GM18868 (cell line): ENCODE measurements around the gene SEMA3F.
A peak's percentile ranks its signal among the peaks of the same experiment; 100 is the strongest.

ENCODE experiments used
- ATAC-seq: cut with Tn5 transposase; IDR thresholded peaks from one replicate; pipeline ENCODE4 v1.9.1; 2021; ENCODE audit warnings: mild to moderate bottlenecking, moderate library complexity; ENCODE audit not compliant: unreplicated experiment

The SEMA3F gene

DNA sequence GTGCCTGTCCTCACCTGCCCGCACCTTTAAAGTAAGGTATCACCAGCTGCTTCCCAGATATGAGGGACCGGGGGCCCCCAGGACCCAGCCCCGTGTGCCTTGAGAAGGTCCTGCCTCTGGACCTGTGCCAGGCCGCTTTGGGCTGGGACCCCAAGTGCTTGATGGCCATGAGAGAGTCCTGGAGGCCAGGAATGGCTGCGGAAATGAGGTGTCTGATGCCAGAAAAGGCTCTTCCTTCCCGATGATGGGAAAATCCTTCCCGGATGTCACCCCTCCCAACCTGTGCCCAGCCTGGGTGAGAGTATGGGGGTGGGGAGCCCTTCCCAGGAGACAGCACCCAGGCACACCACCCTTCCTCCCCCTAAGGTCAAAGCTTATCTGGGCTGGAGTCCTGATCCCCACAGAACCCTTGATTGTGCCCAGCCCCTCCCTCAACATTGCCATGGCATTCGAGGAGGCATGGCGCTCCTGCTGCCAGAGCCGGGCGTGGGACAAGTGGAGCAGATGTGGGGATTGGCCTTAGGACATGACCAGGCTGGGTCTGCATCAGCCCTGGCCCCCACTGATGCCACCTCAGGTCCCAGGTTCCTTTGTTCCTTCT, 14.2 kb downstream of the SEMA3F start:
- no peak for ATAC-seq

DNA sequence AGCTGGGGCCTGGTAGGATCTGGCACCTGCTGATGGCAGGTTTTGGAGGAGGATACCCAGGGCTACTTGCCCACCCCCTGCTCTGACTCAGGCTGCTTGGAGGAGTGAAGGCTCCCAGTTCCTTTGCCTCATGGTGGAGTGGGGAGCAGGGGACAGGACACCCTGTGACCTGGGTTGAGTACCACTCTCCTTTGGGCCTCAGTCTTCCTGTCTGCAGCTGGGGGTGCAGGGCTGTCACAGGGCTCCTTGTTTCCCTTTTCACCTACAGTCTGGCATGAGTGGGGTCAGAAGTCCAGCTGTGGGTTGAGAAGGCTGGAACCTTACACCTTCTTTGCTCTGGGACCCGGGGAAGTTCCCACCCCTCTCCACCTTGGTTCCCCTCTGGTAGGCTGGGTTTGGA, 14.7 kb downstream of the SEMA3F start:
- no peak for ATAC-seq

DNA sequence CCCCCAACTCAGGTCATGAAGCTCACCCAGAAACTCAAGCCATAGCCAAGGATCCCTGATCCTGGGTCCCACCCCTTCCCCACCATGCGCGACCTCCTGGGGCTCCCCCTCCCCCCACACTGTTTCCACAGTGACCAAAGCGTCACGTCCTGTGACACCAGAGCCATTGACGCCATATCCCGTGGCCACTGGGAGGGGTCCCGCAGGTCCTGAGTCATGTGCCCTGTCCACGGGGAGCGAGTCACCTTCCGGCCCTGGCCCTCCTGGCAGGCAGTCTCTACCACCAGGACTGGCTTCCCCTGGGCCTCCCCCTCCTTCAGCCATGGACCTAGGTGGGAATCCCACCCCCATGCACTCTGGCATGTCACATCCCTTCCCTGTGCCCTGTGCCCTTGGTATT, 15.6 kb downstream of the SEMA3F start:
- ATAC-seq: no peak

DNA sequence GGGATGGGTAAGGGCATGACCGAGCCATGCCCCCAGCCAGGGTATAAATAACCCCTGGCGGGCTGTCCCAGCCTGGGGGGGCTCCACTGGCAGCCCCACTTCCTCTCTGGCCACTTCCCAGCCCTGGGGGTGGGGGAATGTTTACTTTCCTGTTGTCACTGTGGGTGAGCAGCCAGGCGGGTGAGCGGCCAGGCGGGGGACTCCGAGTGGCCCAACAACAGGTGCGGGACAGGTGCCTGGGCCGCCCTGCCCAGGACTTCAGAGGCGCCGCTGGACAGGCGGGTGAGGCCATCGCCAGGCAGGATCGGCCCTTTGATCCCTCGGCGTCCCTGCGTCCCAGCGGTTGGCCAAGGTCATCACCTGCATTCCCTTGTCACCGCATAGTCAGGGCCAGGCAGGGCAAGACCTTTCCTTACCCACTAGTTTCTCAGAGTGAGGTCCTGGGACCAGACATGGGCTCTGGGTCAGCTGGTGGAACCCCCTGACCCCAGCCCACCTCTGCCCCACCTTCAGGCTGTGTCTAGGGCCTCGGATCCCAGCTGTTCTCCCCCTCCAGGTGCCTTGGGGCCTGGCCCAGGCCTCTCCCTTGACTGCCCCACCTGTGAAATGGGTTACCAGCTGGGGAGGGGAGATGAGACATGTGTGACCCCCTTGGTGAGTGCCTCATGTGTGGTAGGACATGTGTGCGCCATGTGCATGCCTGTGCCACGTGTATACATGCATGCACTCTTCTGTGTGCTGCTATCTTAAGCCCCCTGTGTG, 16.6 kb downstream of the SEMA3F start:
- ATAC-seq: no peak

DNA sequence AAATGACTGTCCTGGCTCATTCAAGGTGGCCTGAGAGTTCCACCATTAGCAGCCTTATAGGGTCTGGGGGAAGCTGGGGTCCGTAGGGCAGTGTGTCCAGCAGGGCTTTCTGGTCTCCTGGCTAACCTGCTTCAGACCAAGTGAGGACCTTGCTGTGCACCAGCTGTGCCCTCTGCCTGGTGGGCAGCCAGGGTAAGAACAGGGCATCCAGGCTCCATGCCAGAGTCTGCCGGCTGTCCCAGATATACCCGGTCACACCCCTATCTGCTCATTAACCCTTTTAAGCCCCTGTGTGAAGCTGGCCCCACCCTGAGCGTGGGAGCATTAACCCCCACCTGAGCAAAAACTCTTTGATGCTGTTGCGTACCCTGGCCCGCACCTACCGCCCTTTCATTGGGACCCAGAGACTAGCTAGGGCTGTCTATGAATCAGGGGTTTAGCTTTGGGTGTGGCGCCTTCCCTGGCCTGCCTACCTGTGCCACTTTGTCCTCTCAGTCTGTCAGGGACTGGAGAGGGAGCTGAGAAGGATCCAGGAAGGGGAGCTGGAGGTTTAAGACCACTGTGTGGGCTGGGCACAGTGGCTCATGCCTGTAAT, 17.6 kb downstream of the SEMA3F start:
- ATAC-seq: no peak

DNA sequence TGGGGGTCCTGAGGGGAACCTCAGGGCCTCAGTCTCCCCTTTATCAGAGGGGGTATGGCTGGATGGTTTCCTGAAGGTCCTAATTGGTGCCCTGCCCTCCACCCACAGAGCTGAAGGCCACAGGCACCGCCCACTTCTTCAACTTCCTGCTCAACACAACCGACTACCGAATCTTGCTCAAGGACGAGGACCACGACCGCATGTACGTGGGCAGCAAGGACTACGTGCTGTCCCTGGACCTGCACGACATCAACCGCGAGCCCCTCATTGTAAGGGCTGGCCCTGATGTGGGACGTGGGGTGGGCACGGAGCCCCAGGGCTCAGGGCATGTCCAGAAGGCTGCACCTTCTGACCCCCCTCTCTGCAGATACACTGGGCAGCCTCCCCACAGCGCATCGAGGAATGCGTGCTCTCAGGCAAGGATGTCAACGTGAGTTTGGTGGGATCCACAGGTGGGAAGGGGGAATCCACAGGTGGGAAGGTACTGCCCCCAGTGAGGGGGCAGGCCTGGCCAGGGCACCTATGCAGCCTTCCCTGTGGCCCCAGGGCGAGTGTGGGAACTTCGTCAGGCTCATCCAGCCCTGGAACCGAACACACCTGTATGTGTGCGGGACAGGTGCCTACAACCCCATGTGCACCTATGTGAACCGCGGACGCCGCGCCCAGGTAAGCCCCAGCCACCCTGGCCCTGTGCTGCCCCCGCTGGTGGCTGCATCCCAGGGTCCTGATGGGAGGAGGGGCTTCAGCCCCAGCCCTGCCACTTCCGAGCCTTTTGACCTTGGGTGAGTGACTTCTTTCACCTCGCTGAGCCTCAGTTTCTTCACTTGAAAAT, 18.8 kb downstream of the SEMA3F start:
- ATAC-seq: no peak

DNA sequence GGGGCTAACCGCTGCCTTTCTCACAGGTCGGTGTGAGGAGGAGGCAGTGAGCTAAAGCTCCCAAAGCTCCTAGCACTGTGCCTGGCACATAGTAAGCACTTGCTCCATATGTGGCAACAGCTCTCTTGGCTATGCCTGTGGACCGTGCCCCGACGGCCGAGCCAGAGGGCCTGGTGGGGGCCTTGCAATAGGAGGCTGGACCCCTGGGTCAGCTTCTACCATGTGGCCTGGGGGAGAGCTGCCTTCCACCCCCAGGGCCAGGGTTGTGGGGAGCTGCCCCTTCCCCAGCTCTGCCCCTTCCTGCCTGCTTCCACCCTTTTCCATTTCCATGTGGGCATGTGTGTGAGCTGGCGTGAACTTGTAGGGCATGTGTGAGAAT, 19.4 kb downstream of the SEMA3F start:
- no peak for ATAC-seq

DNA sequence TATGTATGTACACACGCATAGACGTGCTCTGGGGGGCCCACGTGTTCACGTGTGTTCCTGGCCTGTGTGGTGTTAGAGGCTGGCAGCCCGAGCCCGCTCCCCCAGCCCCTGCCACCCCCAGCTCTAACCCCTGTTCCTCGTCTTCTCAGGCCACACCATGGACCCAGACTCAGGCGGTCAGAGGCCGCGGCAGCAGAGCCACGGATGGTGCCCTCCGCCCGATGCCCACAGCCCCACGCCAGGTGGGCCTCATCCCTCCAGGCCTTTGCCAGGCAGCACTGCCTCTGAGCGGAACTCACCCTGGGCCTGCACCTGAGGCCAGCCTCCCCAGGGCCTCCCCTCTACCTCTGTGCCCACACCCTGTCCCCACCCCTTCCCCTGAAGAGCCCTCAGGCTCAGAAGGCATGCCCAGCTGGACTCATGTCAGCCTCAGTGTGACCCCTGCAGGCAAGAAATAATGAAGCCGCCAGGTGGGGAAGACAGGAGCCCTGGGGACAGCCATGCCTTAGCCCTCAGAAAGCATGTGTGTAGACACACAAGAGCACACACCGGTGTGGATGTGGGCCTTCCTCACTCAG, 19.9 kb downstream of the SEMA3F start:
- no peak for ATAC-seq

DNA sequence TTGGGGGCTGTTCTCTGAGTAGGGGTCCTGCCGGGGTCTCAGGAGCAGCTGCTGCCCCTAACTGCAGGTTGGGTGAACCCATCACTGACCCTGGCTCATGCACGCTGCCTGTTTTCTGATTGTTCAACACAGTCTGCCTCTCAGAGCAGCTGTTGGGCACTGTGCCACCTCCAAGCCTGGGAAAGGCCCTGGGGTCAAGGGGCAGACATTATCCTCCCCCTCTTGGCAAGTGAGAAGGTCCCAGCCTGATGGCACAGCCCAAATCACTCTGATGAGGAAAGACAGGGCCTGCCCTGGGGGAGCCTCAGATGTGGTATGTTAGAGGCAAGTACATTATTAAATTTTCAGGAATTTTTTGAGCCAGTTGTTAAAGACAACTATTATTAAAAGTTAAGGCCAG, 22.2 kb downstream of the SEMA3F start:
- no peak for ATAC-seq

DNA sequence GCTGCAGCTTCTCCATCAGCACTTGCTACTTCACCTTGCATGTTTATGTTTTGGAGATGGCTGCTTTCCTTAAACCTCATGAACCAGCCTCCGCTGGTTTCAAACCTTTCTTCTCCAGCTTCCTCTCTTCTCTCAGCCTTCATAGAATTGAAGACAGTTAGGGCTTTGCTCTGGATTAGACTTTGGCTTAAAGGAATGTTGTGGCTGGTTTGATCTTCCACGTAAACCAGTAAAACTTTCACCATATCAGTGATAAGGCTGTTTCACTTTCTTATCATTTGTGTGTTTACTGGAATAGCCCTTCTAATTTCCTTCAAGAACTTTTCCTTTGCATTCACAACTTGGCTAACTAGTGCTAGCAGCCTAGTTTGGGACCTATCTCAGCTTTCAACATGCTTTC, 24.6 kb downstream of the SEMA3F start:
- no peak for ATAC-seq

DNA sequence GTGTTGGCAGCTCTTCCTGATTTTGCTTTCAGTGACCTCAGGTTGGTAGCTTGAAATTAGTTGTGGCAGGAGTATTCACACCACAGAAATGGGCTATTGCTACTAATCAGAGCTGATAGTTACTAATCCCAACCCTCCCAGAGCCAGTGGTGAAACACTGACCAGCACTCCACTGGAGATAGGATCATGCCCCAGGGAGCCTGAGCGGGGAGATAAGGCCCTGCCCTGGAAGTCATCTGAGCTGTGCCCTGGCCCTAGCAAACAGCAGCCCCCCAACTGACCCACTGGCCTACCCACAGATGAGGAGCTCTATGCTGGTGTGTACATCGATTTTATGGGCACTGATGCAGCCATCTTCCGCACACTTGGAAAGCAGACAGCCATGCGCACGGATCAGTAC, 26.9 kb downstream of the SEMA3F start:
- no peak for ATAC-seq

DNA sequence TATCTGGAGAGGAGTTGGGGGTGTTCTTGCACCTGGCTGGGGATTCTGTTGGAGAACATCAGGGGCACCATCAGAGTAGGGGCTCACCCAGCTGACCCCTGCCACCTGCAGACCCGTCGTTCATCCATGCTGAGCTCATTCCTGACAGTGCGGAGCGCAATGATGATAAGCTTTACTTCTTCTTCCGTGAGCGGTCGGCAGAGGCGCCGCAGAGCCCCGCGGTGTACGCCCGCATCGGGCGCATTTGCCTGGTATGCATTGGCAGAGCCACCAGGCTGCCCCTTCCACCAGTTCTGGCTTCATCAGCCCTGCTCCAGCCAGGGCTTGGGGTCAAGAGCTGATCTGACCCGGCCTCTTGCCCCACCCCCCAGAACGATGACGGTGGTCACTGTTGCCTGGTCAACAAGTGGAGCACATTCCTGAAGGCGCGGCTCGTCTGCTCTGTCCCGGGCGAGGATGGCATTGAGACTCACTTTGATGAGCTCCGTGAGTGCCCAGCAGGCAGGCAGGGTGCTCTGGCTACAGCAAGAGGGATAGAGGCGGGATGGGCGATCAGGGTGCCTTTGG, 27.5 kb downstream of the SEMA3F start:
- ATAC-seq: no peak

DNA sequence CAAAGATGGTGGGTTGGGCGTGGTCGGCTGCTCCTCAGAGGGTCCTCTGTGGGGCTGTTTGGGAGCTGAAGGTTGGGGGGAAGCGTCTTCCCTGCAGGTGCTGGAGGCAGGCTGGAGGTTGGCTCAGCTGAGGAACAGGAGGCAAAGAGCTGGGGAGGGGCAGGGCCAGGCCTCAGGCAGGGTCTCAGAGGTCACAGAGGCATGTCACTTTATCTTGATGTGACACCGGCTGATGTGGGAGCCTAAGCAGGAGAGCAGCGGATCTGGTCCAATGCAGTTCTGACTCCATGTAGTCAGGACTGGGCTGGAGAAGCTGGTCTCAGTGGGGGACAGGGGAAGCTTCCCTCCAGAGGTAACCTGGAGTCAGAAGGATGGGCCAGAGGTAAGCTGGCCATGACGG, 28.6 kb downstream of the SEMA3F start:
- no peak for ATAC-seq

DNA sequence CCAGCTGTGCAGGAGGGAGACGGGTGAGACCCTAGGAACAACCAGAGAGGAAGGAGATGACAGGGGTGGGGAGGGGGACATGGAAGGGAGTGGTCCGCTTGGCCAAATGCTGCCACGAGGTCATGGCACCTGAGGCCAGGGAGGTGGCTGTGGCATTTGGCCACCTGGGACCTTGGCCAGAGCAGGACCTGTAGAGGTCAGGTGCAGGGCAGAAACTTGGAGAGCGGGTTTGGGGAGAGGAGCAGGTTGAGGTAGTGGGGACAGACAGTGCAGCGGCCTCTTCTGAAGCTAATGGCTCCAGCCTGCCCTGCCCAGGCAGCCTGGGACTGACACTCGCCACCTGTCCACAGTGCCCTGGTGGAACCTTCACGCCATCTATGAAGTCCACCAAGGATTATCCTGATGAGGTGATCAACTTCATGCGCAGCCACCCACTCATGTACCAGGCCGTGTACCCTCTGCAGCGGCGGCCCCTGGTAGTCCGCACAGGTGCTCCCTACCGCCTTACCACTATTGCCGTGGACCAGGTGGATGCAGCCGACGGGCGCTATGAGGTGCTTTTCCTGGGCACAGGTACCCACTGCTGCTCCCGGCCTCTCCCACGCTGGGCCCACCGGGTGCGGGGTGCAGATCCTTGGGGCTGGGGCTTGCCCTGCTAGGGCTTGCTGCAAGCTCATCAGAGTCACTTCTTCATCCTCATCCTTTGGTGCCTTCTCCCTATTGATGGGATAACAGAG, 29.3 kb downstream of the SEMA3F start:
- no peak for ATAC-seq

DNA sequence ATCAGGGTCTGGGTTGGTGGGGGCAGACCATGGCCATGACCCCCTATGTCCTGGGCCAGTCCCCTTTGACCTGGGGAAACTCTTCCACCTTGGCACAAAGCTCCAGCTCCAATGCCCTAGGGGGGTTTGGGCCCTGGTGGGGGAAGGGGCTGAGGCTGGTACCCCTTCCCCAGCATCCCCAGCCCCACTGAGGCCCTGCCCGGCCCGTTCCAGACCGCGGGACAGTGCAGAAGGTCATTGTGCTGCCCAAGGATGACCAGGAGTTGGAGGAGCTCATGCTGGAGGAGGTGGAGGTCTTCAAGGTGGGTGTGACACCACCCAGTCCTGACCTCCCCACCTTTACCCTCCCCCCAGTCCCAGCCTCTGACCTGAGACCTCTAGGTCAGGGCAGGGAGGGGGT, 30.1 kb downstream of the SEMA3F start:
- ATAC-seq: no peak

DNA sequence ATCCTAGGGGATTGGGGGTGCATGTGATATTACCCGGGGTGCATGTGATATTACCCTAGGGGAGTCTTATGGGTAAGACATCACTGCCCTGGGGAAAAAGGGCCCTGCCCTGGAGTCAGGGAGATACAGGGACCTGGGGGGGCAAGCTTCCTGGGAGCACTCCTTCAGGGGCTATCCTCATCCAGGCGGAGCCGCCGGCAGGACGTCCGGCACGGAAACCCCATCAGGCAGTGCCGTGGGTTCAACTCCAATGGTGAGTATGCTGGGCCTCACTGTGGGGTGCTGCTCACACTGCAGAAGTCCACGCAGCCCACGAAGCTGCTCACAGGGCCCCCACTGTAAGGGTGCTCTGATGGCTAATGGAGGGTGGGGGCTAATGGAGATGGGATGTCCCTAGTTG, 31.0 kb downstream of the SEMA3F start:
- ATAC-seq: no peak

DNA sequence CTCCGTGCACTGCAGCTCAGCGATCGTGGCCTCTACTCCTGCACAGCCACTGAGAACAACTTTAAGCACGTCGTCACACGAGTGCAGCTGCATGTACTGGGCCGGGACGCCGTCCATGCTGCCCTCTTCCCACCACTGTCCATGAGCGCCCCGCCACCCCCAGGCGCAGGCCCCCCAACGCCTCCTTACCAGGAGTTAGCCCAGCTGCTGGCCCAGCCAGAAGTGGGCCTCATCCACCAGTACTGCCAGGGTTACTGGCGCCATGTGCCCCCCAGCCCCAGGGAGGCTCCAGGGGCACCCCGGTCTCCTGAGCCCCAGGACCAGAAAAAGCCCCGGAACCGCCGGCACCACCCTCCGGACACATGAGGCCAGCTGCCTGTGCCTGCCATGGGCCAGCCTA, 32.6 kb downstream of the SEMA3F start:
- ATAC-seq: no peak

DNA sequence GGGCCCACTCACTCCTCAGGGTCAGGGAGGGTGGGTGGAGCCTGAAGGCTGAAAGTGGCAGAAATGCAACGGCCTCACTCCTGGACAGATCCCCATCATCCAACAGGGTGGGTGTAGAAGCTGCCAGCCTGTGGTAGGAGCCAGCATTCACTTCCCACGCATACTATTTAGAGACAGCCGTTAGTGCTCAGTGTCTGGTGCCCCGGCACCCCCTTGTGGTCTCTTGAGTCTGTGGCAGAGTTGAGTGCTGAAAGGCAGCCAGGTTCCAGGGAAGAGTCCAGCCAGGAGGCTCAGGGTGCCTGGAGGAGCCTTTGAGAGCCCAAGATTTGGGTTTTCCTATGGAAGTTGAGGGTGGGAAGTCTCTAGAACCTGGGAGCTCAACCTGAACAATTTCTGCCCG, 34.1 kb downstream of the SEMA3F start:
- ATAC-seq: peak; percentile 39

DNA sequence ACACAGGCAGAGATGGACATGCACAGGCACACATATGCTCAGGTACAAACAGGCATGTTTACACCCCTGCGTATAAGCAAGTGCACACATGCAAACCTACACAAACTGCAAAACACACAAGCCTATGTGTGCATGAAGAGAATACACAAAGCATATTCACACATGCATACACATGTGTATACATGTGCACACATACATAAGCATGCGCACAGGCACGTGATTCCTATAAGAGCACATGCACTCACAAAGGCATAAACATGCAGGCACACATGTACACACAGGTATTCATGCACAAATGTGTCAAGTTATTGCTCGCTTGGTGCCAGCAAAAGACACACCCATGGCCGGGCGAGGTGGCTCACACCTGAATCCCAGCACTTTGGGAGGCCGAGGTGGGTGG, 34.9 kb downstream of the SEMA3F start:
- ATAC-seq: no peak

DNA sequence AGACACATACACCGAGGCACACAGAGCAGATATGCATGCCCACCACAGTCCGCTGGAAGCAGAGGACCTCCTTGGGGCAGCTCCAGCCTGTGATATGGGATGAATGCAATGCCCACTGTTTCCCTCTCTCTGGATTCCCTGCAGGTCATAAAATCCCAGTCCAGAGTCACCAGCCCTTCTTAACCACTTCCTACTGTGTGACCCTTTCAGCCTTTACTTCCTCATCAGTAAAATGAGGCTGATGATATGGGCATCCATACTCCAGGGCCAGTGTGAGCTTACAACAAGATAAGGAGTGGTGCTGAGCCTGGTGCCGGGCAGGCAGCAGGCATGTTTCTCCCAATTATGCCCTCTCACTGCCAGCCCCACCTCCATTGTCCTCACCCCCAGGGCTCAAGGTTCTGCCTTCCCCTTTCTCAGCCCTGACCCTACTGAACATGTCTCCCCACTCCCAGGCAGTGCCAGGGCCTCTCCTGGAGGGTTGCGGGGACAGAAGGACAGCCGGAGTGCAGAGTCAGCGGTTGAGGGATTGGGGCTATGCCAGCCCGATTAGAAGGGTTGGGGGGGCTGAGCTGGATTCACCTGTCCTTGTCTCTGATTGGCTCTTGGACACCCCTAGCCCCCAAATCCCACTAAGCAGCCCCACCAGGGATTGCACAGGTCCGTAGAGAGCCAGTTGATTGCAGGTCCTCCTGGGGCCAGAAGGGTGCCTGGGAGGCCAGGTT, 36.0 kb downstream of the SEMA3F start, which contains the start of gene GNAT1:
Gene GNAT1, plus strand, starts transcription at position 675 of the 725 bp plus-strand sequence. CDS start 116 bp downstream, outside the sequence.
- ATAC-seq: no peak
